Measurements from ENCODE around the gene HPD.
A peak's percentile ranks its signal among the peaks of the same experiment; 100 is the strongest.

HPD gene

GRCh38 chr12:121827351-121828099, 31.1 kb downstream of the HPD start:
- H3K9ac ChIP-seq (ENCODE audit: low read depth, low read length) = no peak overlapping the region
- no peaks in the 10 kb centered on the region for H3K4me1 ChIP-seq (ENCODE audit: insufficient read depth, low read length)
- no peak overlapping the region for H3K27ac ChIP-seq (ENCODE audit: low read length)
- no peak overlapping the region for H3K4me3 ChIP-seq (ENCODE audit: low read depth in 1 of 2, low read length in 2 of 2)
- no peaks in the 10 kb centered on the region for H3K9me3 ChIP-seq (ENCODE audit: insufficient read depth, low read length, severe bottlenecking)
- peaks cover 88% of the 10 kb centered on the region for H3K36me3 ChIP-seq (ENCODE audit: insufficient read depth, low read length)
- peaks cover 29% of the 10 kb centered on the region for H4K20me1 ChIP-seq (ENCODE audit: insufficient read depth, low read length)
- no peak overlapping the region for H3K4me2 ChIP-seq (ENCODE audit: insufficient read depth, low read length)
- TF ChIP-seq CTCF (IDR thresholded peaks at IDR 0.05; ENCODE audit: borderline replicate concordance, extremely low read depth, low read length, poor library complexity, severe bottlenecking) = no peak
- TF ChIP-seq EZH2 (IDR thresholded peaks at IDR 0.05; ENCODE audit: borderline replicate concordance, low read depth, low read length, severe bottlenecking) = no peak
- peaks cover 4% of the 10 kb centered on the region; the same call in 1 of the 2 replicates for H3K79me2 ChIP-seq (ENCODE audit: insufficient read depth, low read length)
- no peaks in the 10 kb centered on the region for H3K27me3 ChIP-seq (ENCODE audit: insufficient read depth, low read length, poor library complexity)
- no peak for ATAC-seq (ENCODE audit: insufficient read depth, low read depth)
- H2AFZ ChIP-seq (ENCODE audit: low read depth, low read length) = no peak overlapping the region
- no peak for DNase-seq

- no peaks in the 10 kb centered on the region for H3K27me3 ChIP-seq (ENCODE audit: insufficient read depth, low read length, poor library complexity)
- no peak overlapping the region for H3K9ac ChIP-seq (ENCODE audit: low read depth, low read length)
- H3K4me2 ChIP-seq (ENCODE audit: insufficient read depth, low read length) = no peak overlapping the region
- H3K79me2 ChIP-seq (ENCODE audit: insufficient read depth, low read length) = peaks cover 4% of the 10 kb centered on the region; the same call in 1 of the 2 replicates
- no peak for TF ChIP-seq CTCF (IDR thresholded peaks at IDR 0.05; ENCODE audit: borderline replicate concordance, extremely low read depth, low read length, poor library complexity, severe bottlenecking)
- TF ChIP-seq EZH2 (IDR thresholded peaks at IDR 0.05; ENCODE audit: borderline replicate concordance, low read depth, low read length, severe bottlenecking) = no peak
- H3K4me3 ChIP-seq (ENCODE audit: low read depth in 1 of 2, low read length in 2 of 2) = no peak overlapping the region
- H3K4me1 ChIP-seq (ENCODE audit: insufficient read depth, low read length) = no peaks in the 10 kb centered on the region
- ATAC-seq (ENCODE audit: insufficient read depth, low read depth) (no peak), DNase-seq (no peak)
- no peaks in the 10 kb centered on the region for H3K9me3 ChIP-seq (ENCODE audit: insufficient read depth, low read length, severe bottlenecking)
- H3K27ac ChIP-seq (ENCODE audit: low read length) = no peak overlapping the region
- H3K36me3 ChIP-seq (ENCODE audit: insufficient read depth, low read length) = peaks cover 92% of the 10 kb centered on the region
- H4K20me1 ChIP-seq (ENCODE audit: insufficient read depth, low read length) = peaks cover 34% of the 10 kb centered on the region
- H2AFZ ChIP-seq (ENCODE audit: low read depth, low read length) = no peak overlapping the region
Measured at GRCh38 chr12:121826318-121827150, 32.1 kb downstream of the HPD start.

GRCh38 chr12:121825041-121825523, 33.6 kb downstream of the HPD start:
- Histone ChIP-seq H3K9ac (ENCODE audit: low read depth, low read length) (no peak overlapping the region), H3K79me2 (ENCODE audit: insufficient read depth, low read length) (peaks cover 6% of the 10 kb centered on the region), H2AFZ (ENCODE audit: low read depth, low read length) (no peak overlapping the region), H3K4me1 (ENCODE audit: insufficient read depth, low read length) (no peaks in the 10 kb centered on the region), H3K27ac (ENCODE audit: low read length) (no peak overlapping the region), H4K20me1 (ENCODE audit: insufficient read depth, low read length) (peaks cover 34% of the 10 kb centered on the region), H3K4me3 (ENCODE audit: low read depth in 1 of 2, low read length in 2 of 2) (no peak overlapping the region), H3K36me3 (ENCODE audit: insufficient read depth, low read length) (peaks cover 92% of the 10 kb centered on the region), H3K9me3 (ENCODE audit: insufficient read depth, low read length, severe bottlenecking) (no peaks in the 10 kb centered on the region), H3K27me3 (ENCODE audit: insufficient read depth, low read length, poor library complexity) (no peaks in the 10 kb centered on the region), H3K4me2 (ENCODE audit: insufficient read depth, low read length) (no peak overlapping the region)
- DNase-seq (no peak), ATAC-seq (ENCODE audit: insufficient read depth, low read depth) (peak; percentile 34; the same call in 2 of the 3 replicates)
- no peak for TF ChIP-seq CTCF (IDR thresholded peaks at IDR 0.05; ENCODE audit: borderline replicate concordance, extremely low read depth, low read length, poor library complexity, severe bottlenecking)
- no peak for TF ChIP-seq EZH2 (IDR thresholded peaks at IDR 0.05; ENCODE audit: borderline replicate concordance, low read depth, low read length, severe bottlenecking)
